C4-2B (cell line): ENCODE data around the gene TAF12.

ENCODE experiments used
- ZFX ChIP-seq: fragments of 450-650 bp; IDR thresholded peaks from 2 replicates; pipeline ENCODE4 v1.6.1; 2017
- TF ChIP-seq, protein P1 (sequence below): fragments of 450-650 bp; conservative IDR thresholded peaks from 2 replicates; pipeline ENCODE4 v1.5.1; 2017; ENCODE audit warnings: mild to moderate bottlenecking

DNA sequence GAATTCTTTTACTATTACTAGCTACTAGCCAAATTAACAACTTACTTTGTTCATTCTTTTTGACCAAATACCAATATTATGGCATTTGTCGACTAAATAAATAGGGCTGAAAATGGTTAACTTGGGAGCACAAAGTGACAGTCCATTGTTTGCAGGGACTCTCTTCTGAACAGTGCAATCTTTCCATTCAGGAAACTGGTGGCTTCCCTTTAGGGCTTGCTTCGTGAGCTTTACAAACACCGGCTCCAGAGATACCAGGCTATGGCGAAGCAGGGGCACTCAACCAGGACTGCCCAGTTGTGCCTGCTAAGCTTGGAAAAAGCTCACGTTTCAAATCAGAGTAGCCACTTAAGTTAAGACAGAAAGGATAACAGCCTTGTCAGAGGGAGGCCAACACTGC, 38.5 kb downstream of the TAF12 start:
- TF ChIP-seq, protein P1, sequence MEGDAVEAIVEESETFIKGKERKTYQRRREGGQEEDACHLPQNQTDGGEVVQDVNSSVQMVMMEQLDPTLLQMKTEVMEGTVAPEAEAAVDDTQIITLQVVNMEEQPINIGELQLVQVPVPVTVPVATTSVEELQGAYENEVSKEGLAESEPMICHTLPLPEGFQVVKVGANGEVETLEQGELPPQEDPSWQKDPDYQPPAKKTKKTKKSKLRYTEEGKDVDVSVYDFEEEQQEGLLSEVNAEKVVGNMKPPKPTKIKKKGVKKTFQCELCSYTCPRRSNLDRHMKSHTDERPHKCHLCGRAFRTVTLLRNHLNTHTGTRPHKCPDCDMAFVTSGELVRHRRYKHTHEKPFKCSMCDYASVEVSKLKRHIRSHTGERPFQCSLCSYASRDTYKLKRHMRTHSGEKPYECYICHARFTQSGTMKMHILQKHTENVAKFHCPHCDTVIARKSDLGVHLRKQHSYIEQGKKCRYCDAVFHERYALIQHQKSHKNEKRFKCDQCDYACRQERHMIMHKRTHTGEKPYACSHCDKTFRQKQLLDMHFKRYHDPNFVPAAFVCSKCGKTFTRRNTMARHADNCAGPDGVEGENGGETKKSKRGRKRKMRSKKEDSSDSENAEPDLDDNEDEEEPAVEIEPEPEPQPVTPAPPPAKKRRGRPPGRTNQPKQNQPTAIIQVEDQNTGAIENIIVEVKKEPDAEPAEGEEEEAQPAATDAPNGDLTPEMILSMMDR: no peak
- no peak for TF ChIP-seq ZFX
